Activated naive CD4-positive, alpha-beta T cell treated with anti-CD3 and anti-CD28 coated beads, Interleukin-2, amount 10 ng/mL, durations not matched to agents 7 days and 5 days (primary cell): ENCODE measurements around the gene ELMO3.

Experiments
- CTCF ChIA-PET: fragments of 350-600 bp; sonication (Branson Sonifier 250); formaldehyde crosslinking; loops from one replicate; lab custom pipeline; 2021; ENCODE audit warnings: antibody characterized with exemption; lab: Charles Lee
- DNase-seq: peaks from one replicate; pipeline ENCODE4 v3.0.0-alpha.2; 2020
- H3K27ac Mint-ChIP-seq: one replicate; pipeline ENCODE4 v1.8.0; 2021; ENCODE audit warnings: mild to moderate bottlenecking, moderate library complexity, mixed read lengths
- H3K27me3 Mint-ChIP-seq: one replicate; pipeline ENCODE4 v1.8.0; 2021; ENCODE audit warnings: mild to moderate bottlenecking, mixed read lengths
- H3K36me3 Mint-ChIP-seq: one replicate; pipeline ENCODE4 v1.8.0; 2021; ENCODE audit warnings: mixed read lengths
- H3K4me1 Mint-ChIP-seq: one replicate; pipeline ENCODE4 v1.8.0; 2021; ENCODE audit warnings: mixed read lengths
- H3K4me3 Mint-ChIP-seq: one replicate; pipeline ENCODE4 v1.8.0; 2021; ENCODE audit warnings: mild to moderate bottlenecking, moderate library complexity, mixed read lengths
- H3K9me3 Mint-ChIP-seq: one replicate; pipeline ENCODE4 v1.8.0; 2021; ENCODE audit warnings: mixed read lengths

Gene ELMO3

DNA sequence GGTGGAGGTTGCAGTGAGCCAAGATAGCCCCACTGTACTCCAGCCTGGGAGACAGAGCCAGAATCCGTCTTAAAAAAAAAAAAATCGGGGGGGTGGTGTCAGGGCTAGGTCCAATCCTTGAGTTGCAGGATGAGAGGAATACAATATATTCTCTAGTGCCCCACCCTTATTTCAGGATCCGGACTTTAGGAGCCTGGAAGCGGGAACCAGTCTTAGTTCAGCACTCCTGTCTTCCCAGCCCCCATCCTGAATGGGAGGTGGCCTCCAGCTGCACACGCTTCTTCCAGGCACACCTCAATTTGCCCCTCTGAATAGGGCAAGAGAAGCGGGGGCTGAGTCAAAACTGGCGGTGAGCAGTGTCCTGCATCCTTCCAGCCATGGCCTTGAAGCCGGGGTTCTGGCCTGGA, 46.7 kb downstream of the ELMO3 start:
- H3K4me1 Mint-ChIP-seq: peaks cover 62% of the 10 kb centered on the region
- peak overlapping the region; percentile 77 for H3K4me3 Mint-ChIP-seq
- no peaks in the 10 kb centered on the region for H3K9me3 Mint-ChIP-seq
- no peak overlapping the region for H3K27ac Mint-ChIP-seq
- DNase-seq: no peak
- CTCF ChIA-PET: interaction anchor here (0.8 to 6.4 kb wide), 5 partner anchors 15 to 216 kb away, joined by 3 to 34 read pairs (median 3); partner anchors contain the start of genes TMEM208 and ZDHHC1
- H3K27me3 Mint-ChIP-seq: peaks cover 32% of the 10 kb centered on the region
- H3K36me3 Mint-ChIP-seq: peaks cover 5% of the 10 kb centered on the region

DNA sequence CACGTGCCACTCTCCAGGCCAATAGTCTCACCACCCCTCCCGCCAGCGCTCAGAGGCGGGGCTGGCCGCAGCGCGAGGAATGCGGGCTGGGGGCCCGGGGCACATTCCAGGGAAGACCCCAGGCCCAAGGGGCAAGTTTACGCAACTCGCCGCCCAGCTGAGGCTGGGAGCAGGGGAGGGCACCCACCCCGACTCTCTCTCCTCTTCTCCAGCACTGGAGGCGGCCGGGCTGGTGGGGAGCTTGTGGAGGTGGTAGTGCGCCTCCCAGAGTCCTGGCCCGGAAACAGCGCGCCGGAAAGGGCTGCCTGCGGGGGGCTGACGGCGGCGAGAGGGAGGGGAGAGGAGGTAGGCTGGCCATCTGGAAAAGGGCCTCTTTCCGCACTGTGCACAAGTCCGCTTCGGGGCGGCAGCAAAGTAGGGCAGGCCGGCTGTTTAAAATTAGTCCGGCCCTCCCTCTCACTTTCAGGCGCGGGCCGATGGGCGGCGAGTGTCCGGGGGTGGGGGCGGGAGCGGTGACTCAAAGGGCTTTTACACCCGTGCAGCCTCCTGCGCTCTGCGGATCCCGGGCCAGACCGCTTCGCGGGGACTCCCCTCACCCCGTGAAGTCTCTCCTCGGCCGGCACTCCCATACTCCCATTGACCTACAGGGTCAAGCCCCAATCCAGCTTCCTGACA, 47.3 kb downstream of the ELMO3 start:
- H3K27ac Mint-ChIP-seq: peak overlapping the region; percentile 86
- peak; percentile 71 for DNase-seq
- H3K4me1 Mint-ChIP-seq: peaks cover 61% of the 10 kb centered on the region
- peaks cover 32% of the 10 kb centered on the region for H3K27me3 Mint-ChIP-seq
- CTCF ChIA-PET: interaction anchor here (0.6 to 6.4 kb wide), 5 partner anchors 14 to 292 kb away, joined by 3 to 34 read pairs (median 3); partner anchors contain the start of gene TMEM208
- peak overlapping the region; percentile 77 for H3K4me3 Mint-ChIP-seq
- no peaks in the 10 kb centered on the region for H3K9me3 Mint-ChIP-seq
- peaks cover 5% of the 10 kb centered on the region for H3K36me3 Mint-ChIP-seq

DNA sequence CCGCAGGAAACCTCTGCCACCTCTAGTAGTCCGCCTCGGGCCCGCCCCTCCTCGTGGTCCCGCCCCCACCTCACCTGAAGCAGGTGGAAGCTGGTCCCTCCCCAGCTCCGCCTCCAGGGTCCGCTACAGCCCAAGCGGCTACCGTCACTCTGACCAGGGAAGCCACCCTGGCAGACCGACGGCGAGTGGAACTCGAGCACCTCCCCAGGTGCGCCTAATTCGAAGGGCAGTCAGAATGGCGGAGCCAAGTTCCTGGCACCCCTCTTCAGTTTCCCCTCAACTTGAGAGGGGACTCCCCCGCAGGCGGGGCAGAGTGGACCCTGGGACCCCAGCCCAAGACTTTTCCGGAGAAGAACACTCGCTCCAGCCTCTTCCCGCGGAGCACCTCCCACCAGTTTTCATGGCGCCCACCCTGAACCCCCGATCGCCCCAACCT, 47.8 kb downstream of the ELMO3 start:
- peaks cover 32% of the 10 kb centered on the region for H3K27me3 Mint-ChIP-seq
- H3K9me3 Mint-ChIP-seq: no peaks in the 10 kb centered on the region
- peaks cover 3% of the 10 kb centered on the region for H3K36me3 Mint-ChIP-seq
- peak overlapping the region; percentile 77 for H3K4me3 Mint-ChIP-seq
- peak overlapping the region; percentile 86 for H3K27ac Mint-ChIP-seq
- CTCF ChIA-PET: interaction anchor here (0.6 to 6.4 kb wide), 6 partner anchors 14 to 293 kb away, joined by 3 to 34 read pairs (median 4); partner anchors contain the start of gene TMEM208
- peak; percentile 72 for DNase-seq
- peaks cover 57% of the 10 kb centered on the region for H3K4me1 Mint-ChIP-seq

DNA sequence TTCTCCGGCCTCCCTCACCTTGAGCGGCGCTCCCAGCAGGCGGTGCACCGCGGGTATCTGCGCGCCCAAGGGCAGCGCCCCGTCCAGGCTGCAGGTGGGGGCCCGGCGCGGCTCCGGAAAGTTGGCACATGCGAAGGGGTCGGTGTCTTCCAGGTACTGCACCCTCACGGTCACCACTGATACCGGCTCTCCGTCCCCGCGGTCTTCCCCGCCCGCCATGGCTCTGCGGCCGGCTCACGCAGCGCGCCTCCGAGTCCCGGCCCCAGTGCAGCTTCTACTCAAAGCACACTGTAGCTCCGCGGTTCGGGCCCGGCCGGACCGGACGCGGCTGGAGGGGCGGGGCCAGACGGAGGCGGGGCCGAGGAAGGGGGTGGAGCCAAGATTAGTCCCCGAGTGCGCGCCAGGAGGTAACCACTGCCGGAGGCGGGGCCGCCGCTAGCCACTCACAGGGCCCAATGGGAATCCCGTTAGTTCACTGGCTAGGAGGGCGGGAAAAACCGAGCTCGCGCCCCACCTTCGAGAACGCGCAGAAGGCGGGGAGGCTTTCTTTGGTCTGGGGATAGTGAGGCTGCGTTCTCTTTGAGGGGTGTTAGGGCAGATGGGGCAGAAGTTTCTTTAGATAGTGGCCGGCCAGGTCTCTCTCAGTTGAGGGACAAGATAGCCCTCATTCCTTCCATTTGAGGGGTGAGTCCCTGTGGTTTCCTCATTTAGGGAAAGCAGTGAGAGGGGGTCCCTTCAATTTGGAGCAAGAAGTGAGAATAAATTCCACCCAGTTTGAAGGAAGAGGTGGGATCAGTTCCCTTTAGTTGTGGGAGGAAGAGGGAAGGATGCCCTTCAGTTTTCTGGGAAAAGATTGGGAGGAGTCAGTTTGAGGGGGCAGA, 48.5 kb downstream of the ELMO3 start, which contains the start of gene FHOD1:
Gene FHOD1 (minus strand): TSS at position 290 of the 881 bp plus-strand sequence. CDS start 71 bp downstream, at position 219.
- Mint-ChIP-seq H3K27me3 (peaks cover 36% of the 10 kb centered on the region), H3K27ac (peak within 1 kb of the TSS; percentile 86), H3K4me1 (peaks cover 55% of the 10 kb centered on the region), H3K36me3 (peaks cover 2% of the 10 kb centered on the region), H3K4me3 (peak within 1 kb of the TSS; percentile 77), H3K9me3 (no peaks in the 10 kb centered on the region)
- peak; percentile 99 for DNase-seq
- CTCF ChIA-PET: interaction anchor here (1.2 to 6.4 kb wide), 7 partner anchors 13 to 234 kb away, joined by 3 to 34 read pairs (median 6); partner anchors contain the start of gene TMEM208

DNA sequence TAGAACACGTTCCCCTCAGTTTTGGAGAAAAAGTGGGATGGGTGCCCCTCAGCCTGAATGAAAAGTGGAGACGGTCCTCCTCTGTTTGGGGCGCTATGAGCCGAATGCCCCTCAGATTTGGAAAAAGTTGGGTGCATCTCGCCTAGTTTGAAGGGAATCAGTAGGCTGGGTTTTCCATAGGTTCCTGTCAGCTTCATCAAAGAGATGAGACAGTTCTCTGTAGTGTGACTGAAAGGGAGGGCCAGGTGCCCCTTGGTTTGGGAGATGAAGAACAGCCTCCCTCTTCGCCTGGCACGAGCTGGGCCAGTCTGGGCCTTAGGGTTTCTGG, 49.1 kb downstream of the ELMO3 start:
- Mint-ChIP-seq H3K27me3 (peaks cover 42% of the 10 kb centered on the region), H3K4me1 (peaks cover 53% of the 10 kb centered on the region), H3K27ac (peak overlapping the region; percentile 53), H3K9me3 (no peaks in the 10 kb centered on the region), H3K4me3 (peak overlapping the region; percentile 77), H3K36me3 (no peaks in the 10 kb centered on the region)
- CTCF ChIA-PET: interaction anchor here (1.2 to 6.4 kb wide), 7 partner anchors 13 to 234 kb away, joined by 3 to 34 read pairs (median 6); partner anchors contain the start of gene TMEM208
- no peak for DNase-seq

DNA sequence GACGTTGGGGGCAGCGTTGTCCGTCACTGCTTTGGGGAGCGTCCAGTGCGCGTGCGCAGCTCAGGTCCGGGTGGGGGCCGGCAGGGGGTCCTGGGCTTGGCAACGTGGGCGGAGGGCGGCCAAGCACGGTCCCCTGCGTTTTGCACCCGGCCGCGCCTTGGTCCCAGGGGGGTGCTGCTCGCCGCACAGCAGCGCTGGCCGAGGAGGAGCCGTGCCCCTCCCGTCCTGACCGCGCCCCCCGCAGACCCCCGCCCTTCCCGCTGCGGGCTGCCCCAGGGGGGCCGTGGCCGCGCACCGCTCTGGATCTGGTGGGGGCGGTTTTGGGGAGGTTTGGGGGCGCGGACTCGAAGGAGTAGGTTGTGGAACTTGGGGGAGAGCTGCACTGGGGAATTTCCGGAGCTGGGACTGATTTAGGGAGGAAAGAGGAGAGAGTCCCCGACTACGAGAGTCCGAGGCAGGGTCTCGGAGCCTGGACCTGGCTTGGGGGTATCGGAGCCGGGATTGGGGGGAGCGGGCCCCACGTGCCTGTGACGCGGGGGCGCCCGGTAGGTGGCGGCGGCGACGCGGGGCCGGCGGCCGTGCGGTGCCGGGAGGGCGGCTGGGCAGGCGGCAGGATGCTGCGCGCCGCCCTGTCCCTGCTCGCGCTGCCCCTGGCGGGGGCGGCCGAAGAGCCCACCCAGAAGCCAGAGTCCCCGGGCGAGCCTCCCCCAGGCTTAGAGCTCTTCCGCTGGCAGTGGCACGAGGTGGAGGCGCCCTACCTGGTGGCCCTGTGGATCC, 49.7 kb downstream of the ELMO3 start, which contains the start of gene SLC9A5:
Gene SLC9A5 (plus strand): TSS at position 579 of the 777 bp plus-strand sequence. CDS start 36 bp downstream, at position 615.
- Mint-ChIP-seq H3K27ac (peak within 1 kb of the TSS; percentile 53), H3K9me3 (no peaks in the 10 kb centered on the region), H3K36me3 (no peaks in the 10 kb centered on the region), H3K27me3 (peaks cover 42% of the 10 kb centered on the region), H3K4me3 (peak within 1 kb of the TSS; percentile 77), H3K4me1 (peaks cover 49% of the 10 kb centered on the region)
- CTCF ChIA-PET: interaction anchor here (0.9 to 6.4 kb wide), 7 partner anchors 16 to 235 kb away, joined by 3 to 34 read pairs (median 5); partner anchors contain the start of genes E2F4 and TMEM208
- peak; percentile 60 for DNase-seq

DNA sequence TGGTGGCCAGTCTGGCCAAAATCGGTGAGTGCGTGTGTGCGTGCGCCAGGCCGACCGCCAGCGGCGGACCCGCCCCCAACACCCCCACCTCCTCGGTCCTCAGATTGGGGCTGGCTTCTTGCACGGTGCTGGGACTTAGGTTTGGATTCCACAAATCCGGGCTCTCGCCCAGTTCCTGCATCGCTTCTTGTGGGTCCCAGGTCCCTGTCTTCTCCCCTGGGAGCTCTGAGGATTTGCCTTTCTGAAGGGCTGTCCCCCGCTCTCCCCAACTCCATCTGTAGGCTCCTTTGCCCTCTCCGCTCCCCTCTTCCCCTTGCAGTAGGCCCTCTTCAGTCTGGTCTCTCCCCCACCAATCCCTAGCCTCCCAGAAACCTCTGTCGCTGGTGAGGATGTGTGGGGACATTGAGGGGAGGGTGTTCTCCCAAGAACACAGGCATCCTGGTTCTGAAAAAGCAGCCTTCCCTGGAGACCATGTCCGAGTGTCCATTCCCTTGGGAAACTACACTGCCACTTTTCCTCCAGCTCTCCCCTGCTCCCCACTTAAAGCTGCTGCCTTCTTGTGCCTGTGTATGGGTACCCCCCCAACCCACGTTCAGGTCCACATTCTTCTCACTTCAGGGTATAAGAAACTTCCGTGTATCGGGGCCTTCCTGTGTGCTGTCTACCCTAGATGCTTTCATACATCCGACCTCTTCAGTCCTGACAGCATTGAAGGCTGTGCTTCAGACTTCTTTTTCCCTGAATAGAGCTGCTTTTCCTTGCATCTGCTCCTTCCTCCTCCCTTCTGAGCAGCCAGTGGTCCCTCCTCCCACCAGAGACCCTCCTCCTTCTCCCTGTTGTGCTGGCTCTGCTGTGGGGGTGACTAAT, 50.5 kb downstream of the ELMO3 start:
- DNase-seq: no peak
- Mint-ChIP-seq H3K27ac (peak overlapping the region; percentile 6), H3K4me3 (peak overlapping the region; percentile 63), H3K27me3 (peaks cover 42% of the 10 kb centered on the region), H3K9me3 (no peaks in the 10 kb centered on the region), H3K4me1 (peaks cover 41% of the 10 kb centered on the region), H3K36me3 (no peaks in the 10 kb centered on the region)
- CTCF ChIA-PET: interaction anchor here (0.9 to 1.7 kb wide), 3 partner anchors 15 to 57 kb away, joined by 3 to 6 read pairs (median 3); partner anchors contain the start of gene E2F4

DNA sequence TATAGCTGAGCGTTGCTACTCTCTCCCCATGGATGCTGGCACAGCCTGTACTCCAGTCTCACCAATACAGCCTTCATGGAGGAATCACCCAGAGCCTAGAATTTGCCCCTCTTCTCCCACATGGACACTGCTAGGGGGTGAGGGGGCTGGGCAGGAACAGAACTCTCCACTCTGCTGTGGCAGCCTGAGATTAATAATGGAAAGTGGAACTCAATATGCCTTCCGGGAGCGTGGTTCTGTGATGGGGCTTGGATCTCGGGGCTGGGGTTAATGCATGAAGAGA, 51.1 kb downstream of the ELMO3 start:
- no peaks in the 10 kb centered on the region for H3K9me3 Mint-ChIP-seq
- peak overlapping the region; percentile 63 for H3K4me3 Mint-ChIP-seq
- CTCF ChIA-PET: no interaction called here
- peaks cover 35% of the 10 kb centered on the region for H3K4me1 Mint-ChIP-seq
- H3K27me3 Mint-ChIP-seq: peaks cover 42% of the 10 kb centered on the region
- DNase-seq: no peak
- H3K36me3 Mint-ChIP-seq: no peaks in the 10 kb centered on the region
- no peak overlapping the region for H3K27ac Mint-ChIP-seq

DNA sequence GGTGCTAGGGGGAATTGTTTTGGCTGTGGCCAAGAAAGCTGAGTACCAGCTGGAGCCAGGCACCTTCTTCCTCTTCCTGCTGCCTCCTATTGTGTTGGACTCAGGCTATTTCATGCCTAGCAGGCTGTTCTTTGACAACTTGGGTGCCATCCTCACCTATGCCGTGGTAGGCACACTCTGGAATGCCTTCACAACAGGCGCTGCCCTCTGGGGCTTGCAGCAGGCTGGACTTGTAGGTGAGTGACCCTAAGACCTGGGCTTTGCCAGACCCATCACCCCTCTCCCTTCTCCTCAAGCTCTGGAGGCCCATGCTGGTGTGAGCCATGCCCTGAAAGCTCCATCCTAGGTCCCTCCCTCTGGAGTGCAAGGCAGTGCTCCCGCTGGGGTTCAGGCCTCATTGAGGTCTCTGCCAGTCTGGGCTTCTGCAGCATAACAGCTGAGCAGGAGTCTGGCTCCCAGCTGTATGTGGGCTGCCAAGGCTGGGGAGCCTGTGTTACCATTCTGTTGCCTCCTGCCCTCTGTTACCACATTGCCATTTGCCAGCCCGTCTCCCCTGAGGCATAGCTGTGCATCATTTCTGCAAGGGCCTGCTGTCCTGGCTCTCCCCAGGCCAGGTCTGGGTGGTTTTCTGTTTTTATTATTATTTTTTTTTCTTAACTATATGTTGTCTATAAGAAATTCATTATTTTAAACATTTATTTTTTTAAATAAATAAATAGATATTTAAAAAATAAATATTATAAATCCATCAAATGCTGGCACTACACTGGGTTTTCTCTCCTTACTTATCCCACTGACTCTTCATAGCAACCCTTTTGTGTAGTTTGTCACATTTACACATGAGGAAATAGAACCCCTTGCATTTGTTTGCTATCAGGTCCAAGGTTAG, 53.9 kb downstream of the ELMO3 start:
- H3K27me3 Mint-ChIP-seq: peaks cover 43% of the 10 kb centered on the region
- CTCF ChIA-PET: interaction anchor here (0.8 kb wide), 1 partner anchor 20 kb away, joined by 4 read pairs; no protein-coding TSS in a partner anchor
- no peak overlapping the region for H3K27ac Mint-ChIP-seq
- H3K4me3 Mint-ChIP-seq: no peak overlapping the region
- peaks cover 18% of the 10 kb centered on the region for H3K4me1 Mint-ChIP-seq
- no peaks in the 10 kb centered on the region for H3K9me3 Mint-ChIP-seq
- no peak for DNase-seq
- no peaks in the 10 kb centered on the region for H3K36me3 Mint-ChIP-seq
